NCI-H748 treated with DMSO at 0.1 percent for 48 hours (cell line): ENCODE results near the gene FGD4.

Source experiments
- DNase-seq: peaks from one replicate; lab custom pipeline; 2025; lab: John Stamatoyannopoulos, UW

Gene FGD4

DNA sequence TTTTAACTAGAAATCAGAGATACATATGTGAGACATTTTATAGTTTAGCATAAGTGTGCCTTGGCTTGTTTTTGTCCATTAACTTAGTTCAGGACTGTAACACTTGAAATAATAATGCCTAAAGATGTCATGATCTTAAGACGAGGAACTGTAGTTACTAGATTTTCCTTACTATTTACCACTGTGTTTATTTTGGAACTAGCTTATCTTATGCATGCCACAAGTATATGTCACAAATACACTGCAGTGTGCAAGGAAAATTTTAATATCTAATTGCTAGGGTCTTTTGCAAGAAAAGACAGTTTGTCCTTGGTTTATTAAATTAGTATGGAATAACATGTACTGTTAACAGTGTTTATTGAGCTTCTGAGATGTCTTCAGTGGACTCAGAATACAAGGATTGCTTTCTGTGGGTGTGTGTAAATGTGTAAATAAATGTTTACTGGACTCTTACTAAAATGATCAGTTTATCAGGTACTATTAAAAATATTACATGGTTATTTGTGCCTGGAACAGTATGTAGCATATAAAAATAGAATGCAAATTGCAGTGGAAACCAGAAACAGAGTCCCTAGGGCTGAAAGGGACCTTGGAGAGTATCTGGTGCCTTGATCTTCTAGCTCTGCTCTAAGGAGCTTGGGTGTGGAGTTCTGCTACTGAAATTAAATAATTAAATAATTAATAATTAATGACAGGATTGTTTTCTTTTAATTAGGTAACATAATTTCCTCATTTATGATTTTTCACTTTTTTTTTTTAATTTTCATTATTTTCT, 58.1 kb downstream of the FGD4 start:
- DNase-seq = no peak

DNA sequence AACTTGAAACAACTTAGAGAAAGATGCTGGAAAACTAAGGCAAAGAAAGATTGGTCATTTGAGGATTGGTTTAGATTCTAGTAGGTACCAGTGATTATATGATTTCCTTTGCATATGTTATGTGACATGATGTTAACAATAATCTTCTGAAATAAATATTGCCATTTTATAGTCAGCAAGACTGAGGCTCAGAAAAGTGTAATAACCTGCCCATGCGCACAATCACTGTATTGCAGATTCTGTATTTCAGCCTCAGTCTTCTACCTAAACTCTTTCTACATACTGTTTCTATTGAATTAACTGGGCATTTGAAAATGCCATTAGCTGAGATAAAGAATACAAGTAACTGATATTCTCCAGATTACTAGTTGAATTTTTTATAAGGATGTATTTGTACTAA, 61.3 kb downstream of the FGD4 start:
- DNase-seq = no peak

DNA sequence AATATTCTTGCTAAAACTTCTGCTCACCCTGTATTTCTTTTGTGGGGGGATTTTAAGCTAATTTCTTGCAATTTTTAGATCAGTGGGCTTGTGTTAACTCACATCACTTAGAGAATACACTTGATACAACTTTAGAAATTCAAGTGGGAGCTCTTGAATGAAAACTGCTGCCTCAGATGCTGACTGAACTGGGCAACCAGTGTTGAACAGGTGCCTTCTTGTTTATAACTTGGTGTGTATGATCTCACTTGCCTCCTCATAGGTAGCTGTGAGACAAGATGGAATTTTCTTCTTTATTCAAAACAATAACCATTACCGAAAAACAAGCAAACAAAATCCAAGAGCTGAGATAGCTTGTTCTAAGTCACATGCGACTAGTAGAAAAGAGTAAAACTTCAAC, 63.5 kb downstream of the FGD4 start:
- no peak for DNase-seq

DNA sequence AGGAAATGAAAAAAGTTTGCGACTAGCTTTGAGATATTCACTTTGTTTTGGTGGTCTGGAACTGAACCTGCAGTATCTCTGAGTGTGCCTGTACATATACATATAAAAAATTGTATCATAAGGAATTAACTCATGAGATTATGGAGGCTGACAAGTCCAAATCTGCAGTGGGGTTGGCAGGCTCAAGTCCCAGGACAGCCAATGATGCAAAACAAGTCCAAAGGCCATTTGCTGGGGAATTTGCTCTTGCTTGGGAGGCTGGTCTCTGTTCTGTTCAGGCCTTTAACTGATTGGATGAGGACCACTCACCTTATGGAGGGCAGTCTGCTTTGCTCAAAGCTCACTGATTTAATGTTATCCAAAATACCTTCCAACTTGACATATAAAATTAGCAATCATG, 66.8 kb downstream of the FGD4 start:
- no peak for DNase-seq

DNA sequence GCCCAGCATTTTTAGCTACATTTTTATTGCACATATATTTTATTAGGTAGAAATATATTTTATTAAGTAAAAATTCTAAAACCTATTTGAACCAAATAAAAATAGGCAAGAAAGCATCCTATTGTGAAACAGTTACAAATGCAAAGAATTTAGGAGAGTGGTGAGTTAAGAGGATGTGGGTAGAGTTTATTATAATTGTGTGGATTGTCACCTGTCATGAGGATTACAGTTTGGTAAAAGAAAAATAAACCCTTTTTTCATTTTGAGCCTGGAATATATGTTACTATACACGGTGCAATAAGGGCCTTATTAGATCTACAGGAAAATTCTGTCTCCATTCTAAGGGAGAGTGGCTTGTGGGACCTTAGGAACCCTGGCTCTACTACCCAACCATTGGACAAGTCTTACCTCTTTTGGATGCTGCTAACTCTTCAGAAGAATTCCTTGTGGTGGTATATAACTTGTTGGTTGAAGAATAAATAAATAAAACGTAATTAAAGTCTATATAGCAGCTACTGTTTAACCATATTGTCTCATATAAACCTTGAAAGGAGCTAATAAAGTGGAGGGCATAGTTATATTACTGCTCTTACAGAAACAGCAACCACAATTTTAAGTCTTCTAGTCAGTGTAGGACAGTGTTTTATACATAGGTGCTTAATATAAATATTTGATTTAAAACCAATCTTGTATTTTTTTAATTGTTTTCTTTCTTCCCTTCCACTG, 67.8 kb downstream of the FGD4 start:
- no peak for DNase-seq

DNA sequence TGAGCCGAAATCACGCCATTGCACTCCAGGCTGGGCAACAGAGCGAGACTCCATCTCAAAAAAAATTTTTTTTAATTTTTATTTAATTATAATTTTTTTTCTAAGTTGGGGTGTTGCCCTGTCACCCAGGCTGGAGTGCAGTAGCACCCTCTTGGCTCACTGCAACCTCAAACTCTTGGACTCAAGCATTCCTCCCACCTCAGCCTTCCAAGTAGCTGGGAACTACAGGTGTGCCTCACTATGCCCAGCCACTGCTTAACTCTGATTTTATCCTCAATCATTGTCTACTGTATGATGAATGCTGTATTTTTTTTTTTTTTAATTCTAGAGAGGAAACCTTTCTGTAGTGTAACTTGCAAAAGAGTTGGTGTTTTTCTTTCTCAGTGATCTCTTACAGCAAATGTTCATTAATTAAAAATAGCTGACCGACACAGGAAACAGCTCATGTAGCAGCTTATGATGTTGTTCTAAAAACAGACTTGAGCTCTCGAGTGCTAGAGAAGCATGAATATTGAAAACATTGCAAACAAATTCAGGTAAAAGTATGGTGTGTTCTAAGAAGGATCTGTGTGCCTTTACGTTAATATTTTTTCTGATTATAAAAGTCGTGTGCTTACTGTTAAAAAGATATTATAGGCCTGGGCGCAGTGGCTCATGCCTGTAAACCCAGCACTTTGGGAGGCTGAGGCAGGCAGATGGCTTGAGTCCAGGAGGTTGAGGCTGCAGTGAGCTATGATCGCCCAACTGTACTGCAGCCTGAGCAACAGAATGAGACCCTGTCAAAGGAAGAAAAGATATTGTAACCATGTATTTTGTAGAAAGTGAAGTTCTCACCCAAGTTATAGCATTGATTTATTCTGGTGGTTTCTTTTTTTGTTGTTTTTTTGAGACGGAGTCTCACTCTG, 68.9 kb downstream of the FGD4 start:
- no peak for DNase-seq

DNA sequence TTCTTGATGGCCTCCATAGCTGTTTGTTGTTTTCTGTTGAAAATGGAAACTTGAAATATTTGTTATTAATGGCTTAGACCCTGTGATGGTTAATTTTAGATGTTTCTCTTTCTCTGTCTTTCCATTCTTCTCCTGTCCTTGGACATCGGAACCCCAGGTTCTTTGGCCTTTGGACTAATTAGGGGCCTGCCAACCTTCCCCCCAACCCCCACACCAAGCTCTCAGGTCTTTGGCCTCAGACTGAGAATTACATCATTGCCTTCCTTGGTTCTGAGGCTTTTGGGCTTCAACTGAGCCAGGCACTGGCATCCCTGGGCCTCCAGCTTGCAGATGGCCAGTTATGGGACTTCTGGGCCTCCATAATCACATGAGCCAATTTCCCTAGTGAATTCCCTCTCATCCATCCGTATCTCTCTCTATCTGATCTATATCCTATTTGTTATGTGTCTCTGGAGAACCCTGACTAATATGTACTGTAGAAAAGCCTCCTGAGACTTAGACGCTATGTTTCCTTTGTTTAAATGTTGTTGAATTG, 71.6 kb downstream of the FGD4 start:
- no peak for DNase-seq

DNA sequence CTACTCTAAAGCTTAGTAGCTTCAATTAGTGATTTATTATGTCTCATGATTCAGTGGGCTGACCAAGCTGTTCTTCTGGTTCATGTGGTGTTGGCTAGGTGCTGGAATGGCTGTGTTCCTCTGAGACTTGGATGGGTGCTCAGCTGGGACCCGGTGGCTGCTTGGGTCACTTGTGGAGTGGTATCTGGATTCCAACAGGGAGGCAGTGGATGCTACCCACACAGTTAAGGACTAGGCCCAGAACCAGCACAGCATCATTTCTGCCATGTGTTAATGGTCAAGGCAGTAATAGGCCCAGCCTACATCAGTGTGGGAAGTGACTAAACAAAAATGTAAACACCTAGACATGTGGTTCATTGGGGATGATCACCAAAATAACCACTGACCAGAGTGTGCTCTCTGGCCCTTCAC, 72.2 kb downstream of the FGD4 start:
- DNase-seq = no peak

DNA sequence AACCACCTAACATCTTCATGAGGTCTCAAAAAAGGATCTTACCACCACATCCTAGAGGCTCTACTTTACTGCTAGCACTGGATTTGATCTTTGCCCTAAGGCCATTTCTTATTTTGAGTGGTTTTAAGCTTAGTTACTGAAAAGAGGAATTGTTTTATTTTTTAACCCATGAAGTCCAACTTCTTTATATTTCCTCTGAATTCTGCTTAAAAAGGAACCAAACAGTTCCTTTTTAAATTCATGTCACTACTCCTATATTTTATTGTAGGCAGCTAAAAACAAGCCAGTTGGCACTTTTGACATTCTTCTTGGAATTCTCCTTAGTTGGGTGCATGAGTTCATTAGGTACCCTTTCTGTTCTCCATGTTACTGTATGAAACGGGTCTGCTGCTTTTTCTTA, 76.4 kb downstream of the FGD4 start:
- no peak for DNase-seq

DNA sequence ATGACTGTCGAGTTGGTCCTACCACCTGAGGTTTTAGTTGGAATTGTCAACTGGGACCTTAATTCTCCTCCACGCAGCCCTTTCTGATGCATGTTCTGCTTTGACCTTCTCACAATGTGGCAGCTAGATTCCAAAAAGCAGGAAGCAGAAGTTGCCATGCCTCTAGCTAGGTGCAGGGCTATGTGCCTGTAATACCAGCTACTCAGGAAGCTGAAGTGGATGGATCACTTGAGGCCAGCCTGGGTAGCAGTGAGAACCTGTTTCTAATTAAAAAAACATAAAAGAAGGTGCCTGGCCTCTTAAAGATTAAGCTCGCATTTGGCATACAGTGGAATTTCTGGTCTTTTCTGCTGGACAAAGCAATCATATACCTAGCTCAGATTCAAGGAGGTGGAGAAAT, 77.1 kb downstream of the FGD4 start:
- DNase-seq = no peak

DNA sequence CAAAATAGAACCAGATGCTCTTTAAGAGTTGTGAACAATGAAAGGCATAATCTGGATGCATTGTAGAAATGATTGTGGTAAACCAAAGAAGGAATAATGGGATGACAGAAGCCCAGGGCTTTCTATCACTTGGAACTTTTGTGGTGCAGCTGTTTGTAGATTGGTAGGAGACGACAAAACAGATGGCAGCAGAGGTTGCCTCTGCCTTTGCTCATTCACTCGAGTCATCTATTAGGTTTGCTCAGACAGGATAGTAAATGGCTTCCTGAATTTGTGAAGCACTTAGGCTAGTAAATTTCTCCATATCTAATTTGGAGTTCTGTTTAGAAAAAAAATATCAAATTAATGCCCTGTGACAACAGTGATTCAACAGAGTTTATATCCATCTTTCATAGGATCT, 78.4 kb downstream of the FGD4 start:
- no peak for DNase-seq

DNA sequence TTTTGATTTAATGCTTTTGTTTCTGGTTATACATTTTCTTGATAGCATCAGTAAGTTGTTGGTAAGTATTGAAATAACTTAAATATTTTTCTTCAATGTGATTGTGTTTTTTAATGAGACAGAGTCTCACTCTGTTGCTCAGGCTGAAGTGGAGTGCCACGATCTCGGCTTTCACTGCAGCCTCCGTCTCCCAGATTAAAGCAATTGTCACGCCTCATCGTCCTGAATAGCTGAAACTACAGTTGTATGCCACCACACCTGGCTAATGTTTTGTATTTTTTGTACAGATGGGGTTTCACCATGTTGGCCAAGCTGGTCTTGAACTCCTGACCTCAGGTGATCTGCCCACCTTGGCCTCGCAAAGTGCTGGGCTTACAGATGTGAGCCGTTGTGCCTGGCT, 78.8 kb downstream of the FGD4 start:
- DNase-seq = no peak

DNA sequence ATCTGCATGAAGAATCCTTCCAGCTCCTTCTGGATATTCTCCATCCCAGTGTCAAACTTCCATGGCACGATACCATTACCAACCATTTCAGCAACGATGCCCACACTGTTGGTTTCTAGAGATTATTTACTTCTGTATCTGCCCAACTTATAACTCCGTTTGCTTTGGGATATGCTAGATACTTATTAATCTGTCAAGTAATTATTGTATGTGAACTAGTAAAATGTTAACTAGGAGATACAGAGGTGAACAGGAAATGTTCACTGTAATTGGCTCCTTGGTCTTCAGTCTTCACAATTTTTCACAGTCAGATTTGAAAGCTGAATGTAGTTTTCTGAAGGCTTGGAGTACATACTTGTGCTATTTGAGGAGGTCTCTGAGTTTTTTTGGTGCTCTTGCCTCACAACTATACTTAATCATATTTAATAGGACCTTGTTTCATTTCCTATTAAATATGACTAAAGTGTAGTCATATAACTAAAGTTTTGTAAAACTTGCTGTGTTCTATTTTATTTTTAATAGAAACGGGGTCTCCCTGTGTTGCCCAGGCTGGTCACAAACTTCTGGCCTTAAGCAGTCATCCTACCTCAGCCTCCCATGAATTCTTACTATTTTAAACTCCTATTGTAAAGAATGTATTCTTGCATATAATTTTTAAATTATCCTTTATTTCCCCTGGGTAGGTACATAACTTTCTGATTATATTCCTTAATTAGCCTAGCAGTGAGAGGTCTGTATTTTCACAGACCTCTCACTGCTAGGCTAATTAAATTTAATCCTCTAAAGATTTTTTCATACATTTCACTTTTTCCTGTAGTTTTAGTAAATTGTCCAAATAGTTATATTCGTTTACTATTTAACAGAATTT, 79.7 kb downstream of the FGD4 start:
- DNase-seq = no peak

DNA sequence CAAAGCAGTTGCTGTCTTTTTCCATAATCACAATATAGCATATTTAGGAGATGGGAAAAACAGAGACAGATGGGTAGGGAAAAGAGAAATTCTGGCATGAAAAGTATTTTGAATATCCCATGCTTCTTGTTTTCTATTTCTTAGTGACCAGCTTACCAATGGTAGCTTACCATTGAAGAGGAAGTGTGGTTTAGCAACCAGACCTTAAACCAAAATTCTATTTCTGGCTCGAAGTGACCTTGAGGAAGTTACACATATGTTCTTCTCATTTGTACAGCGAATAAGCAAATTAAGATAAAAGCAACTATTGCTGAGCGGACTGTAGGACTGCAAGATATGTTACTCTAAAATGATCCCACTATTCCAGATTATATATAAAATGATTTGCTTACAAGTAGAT, 82.9 kb downstream of the FGD4 start:
- DNase-seq = no peak

DNA sequence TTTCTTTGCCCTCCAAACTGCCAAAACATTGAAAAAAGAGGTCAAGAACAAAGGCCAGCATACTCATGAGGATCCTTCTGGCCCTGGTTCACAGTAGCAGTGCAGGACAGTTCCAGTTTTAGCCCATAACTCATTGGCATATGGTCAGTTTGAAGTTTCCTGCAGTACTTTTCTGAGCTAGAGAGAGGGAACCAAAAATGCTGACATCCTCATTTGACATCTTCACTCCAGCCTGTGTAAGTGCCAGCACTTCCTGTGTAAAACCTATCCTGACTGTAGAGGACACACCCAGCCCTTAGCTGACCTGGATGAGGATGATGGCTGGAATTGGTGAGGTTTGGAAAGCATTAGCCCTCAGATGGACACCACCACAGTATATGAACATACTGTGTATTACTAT, 84.1 kb downstream of the FGD4 start:
- no peak for DNase-seq

DNA sequence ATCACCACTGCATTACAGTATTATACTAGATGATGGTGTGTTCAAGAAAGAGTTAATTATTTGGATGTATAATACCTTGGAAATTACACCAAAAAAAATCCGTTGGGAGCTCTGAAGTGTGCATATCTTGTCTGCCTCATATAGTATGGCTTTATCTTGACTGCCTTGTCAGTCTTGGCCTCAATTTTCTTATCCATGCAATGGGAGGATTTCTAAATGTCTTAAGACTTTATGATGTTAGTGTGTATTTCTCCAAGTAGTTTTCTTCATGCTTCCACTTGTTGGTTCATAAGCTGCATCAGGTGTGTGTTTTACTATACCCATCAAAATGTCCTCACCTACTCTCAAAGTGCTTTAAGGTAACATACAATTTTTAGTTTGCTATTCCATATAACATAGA, 84.6 kb downstream of the FGD4 start:
- DNase-seq = no peak

DNA sequence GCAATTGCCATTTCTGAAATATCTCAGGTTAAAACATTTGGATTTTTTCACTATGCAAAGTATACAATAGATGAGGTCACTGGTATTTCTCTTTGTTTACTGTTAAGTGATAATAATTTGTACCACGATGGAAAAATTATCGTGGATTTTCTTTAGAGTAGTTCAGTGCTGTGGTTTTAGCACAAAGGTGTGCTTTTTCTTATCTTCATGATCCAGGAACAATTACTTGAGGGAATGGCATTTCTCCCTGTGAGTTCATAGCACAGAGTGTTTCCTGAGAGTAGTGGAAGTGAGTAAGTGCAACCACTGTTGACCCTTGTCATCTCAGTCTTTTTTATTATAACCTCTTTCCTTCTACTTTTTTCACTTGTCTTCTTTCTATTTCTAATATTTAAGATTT, 86.8 kb downstream of the FGD4 start:
- DNase-seq = no peak

DNA sequence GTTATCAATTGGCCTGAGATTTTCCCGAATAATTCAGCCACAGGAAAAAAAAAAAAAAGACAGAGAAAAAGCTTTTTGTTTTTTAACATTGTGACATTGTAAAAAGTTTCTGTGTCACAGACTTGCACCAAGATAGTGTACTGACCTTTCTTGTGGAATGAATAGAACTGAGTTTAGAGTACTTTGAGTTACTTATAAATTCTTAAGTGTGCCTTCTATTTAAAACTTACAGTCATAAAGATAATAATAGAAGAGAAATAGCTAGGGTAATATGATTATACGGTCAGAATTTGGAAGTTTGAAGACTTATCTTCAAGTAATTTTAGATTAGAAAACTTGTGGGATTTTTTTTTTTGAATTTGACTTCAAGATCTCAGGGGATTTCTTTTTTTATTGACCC, 88.8 kb downstream of the FGD4 start:
- no peak for DNase-seq

DNA sequence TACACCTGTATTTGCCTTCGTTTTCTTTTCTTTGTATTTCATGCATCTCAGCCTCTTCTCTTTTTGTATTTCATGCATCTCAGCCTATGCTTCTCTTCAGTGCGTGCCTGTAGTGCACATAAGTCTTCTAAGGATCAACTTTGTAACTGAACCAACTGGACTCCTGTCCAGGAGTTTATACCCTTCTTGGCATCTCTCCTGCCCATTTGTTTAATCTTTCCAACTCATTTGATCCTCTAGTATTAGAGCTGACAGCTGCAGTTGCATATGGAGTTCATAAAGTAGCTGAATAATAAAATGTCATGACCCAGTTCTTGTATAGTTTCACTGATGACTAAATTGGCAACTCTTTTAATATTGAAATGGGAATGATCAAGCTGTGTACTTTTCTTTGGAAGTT, 89.7 kb downstream of the FGD4 start:
- no peak for DNase-seq

DNA sequence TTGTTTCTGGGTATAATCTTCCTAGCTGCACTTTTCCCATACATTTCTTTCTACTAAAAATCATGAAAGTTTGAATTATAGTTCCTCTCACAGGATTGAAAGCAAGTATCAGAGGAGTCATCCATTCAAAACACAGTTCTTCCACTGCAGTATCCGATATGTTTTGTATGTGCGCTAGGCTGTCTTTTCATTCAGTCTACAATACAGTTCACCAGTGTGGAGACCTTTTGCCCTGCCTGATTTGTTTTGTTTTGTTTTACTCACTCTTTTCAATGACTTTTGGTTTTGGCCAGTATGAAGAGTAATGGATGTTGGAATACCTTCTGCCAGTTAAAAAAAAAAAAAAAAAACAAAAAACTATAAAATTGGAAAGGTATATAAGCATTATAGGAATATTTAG, 91.4 kb downstream of the FGD4 start:
- DNase-seq = no peak

DNA sequence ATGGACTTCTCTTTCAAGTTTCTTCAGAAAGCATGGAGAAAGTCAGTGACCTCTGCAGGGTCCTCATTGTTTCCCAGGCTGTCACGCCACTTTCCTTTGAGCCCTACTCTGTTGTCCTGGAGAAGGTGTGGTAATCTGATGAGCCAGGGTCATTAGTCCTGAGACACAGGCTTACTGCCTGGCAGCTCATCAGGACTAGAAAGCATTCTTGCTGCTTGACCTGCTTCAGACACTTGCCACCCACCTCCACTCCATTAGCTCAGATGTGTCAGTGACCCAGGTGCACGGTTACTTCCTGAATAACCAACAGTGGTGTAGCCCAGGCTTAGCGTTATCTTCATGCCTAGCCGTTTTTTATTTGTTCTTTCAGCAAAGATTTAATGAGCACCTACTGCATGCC, 93.9 kb downstream of the FGD4 start:
- no peak for DNase-seq

DNA sequence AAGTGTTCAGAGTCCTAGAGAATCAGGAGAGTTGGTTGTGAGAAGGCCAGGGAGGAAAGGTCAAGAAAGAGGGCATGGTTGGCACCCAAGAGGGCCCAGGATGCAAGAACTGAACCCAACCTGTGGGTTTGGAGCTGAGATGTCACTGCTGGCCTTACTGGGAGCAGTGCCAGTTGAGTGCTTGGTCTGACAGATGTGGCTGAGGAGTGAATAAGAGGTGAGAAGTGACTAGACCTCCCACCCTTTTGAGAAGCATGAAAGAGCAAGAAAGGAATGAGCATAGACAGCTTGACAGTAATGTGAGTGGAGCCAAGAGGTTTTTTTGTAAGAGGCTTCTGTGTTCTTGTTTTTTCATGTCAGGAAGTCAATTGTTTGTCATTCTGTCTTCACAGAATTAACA, 95.3 kb downstream of the FGD4 start:
- no peak for DNase-seq
